ENCODE results near the gene NDUFA7. TPM values are rescaled to one million over a fixed set of nuclear protein-coding genes. Genes with fewer than 3 reads are reported as not detected.

NDUFA7 gene
- polyA plus RNA-seq, 4 donors = 75.5 to 160 (median 137) TPM

- WGBS, 3 donors = 51 to 69% (median 68%) methylated on average over 4 to 6 of the region's 6 CpGs
- H3K27ac ChIP-seq (ENCODE audit: low read depth in 1 of 3, low read length in 2 of 3) = no peak overlapping the region
- FAIRE-seq (no peak), DNase-seq (no peak)
- no peaks in the 10 kb centered on the region for H3K9me3 ChIP-seq (ENCODE audit: control insufficient read depth in 2 of 2, insufficient read depth in 1 of 2, low read depth in 1 of 2, low read length in 1 of 2)
- peaks cover 11 to 74% (median 23%) of the 10 kb centered on the region in 3 donors for H3K27me3 ChIP-seq (ENCODE audit: control insufficient read depth in 3 of 3, insufficient read depth in 3 of 3, low read length in 3 of 3)
- no peaks in the 10 kb centered on the region for H3K36me3 ChIP-seq (ENCODE audit: control insufficient read depth in 3 of 3, insufficient read depth in 2 of 3, low read depth in 1 of 3, low read length in 3 of 3)
- no peak overlapping the region for H3K4me3 ChIP-seq (ENCODE audit: low read depth in 1 of 3, low read length in 3 of 3)
- H3K4me1 ChIP-seq (ENCODE audit: control insufficient read depth in 3 of 3, insufficient read depth in 2 of 3, low read depth in 1 of 3, low read length in 2 of 3) = peaks cover 0 to 6% (median 0%) of the 10 kb centered on the region in 3 donors
These were observed 17.7 kb upstream of the NDUFA7 start for GRCh38 chr19:8338835-8339234.

- Histone ChIP-seq H3K27me3 (ENCODE audit: control insufficient read depth in 3 of 3, insufficient read depth in 3 of 3, low read length in 3 of 3) (peaks cover 12 to 74% (median 25%) of the 10 kb centered on the region in 3 donors), H3K4me1 (ENCODE audit: control insufficient read depth in 3 of 3, insufficient read depth in 2 of 3, low read depth in 1 of 3, low read length in 2 of 3) (peaks cover 0 to 5% (median 0%) of the 10 kb centered on the region in 3 donors), H3K27ac (ENCODE audit: low read depth in 1 of 3, low read length in 2 of 3) (no peak overlapping the region), H3K36me3 (ENCODE audit: control insufficient read depth in 3 of 3, insufficient read depth in 2 of 3, low read depth in 1 of 3, low read length in 3 of 3) (no peaks in the 10 kb centered on the region), H3K9me3 (ENCODE audit: control insufficient read depth in 2 of 2, insufficient read depth in 1 of 2, low read depth in 1 of 2, low read length in 1 of 2) (no peaks in the 10 kb centered on the region), H3K4me3 (ENCODE audit: low read depth in 1 of 3, low read length in 3 of 3) (no peak overlapping the region)
- DNase-seq = no peak
- WGBS, 3 donors = 40 to 76% (median 48%) methylated on average over 6 to 7 of the region's 7 CpGs
- FAIRE-seq = no peak
These were observed 16.6 kb upstream of the NDUFA7 start for GRCh38 chr19:8337728-8338127.

GRCh38 chr19:8336660-8337059 lies 15.5 kb upstream of the NDUFA7 start:
- H3K27me3 ChIP-seq (ENCODE audit: control insufficient read depth in 3 of 3, insufficient read depth in 3 of 3, low read length in 3 of 3) = peaks cover 12 to 67% (median 25%) of the 10 kb centered on the region in 3 donors
- no peak for DNase-seq
- 46 to 55% (median 48%) methylated on average over 7 to 8 of the region's 8 CpGs for WGBS, 3 donors

GRCh38 chr19:8336072-8336569 lies 14.9 kb upstream of the NDUFA7 start:
- no peaks in the 10 kb centered on the region for H3K9me3 ChIP-seq (ENCODE audit: control insufficient read depth in 2 of 2, insufficient read depth in 1 of 2, low read depth in 1 of 2, low read length in 1 of 2)
- no peaks in the 10 kb centered on the region for H3K36me3 ChIP-seq (ENCODE audit: control insufficient read depth in 3 of 3, insufficient read depth in 2 of 3, low read depth in 1 of 3, low read length in 3 of 3)
- peaks cover 0 to 4% (median 0%) of the 10 kb centered on the region in 3 donors for H3K4me1 ChIP-seq (ENCODE audit: control insufficient read depth in 3 of 3, insufficient read depth in 2 of 3, low read depth in 1 of 3, low read length in 2 of 3)
- H3K27me3 ChIP-seq (ENCODE audit: control insufficient read depth in 3 of 3, insufficient read depth in 3 of 3, low read length in 3 of 3) = peaks cover 12 to 68% (median 25%) of the 10 kb centered on the region in 3 donors
- H3K4me3 ChIP-seq (ENCODE audit: low read depth in 1 of 3, low read length in 3 of 3) = no peak overlapping the region
- no peak for FAIRE-seq
- DNase-seq = no peak
- no peak overlapping the region for H3K27ac ChIP-seq (ENCODE audit: low read depth in 1 of 3, low read length in 2 of 3)
- 25 to 39% (median 33%) methylated on average over 25 to 27 of the region's 27 CpGs for WGBS, 3 donors

More at GRCh38 chr19:8336660-8337059, 15.5 kb upstream of the NDUFA7 start:
- Histone ChIP-seq H3K36me3 (ENCODE audit: control insufficient read depth in 3 of 3, insufficient read depth in 2 of 3, low read depth in 1 of 3, low read length in 3 of 3) (no peaks in the 10 kb centered on the region), H3K27ac (ENCODE audit: low read depth in 1 of 3, low read length in 2 of 3) (no peak overlapping the region), H3K4me3 (ENCODE audit: low read depth in 1 of 3, low read length in 3 of 3) (no peak overlapping the region), H3K9me3 (ENCODE audit: control insufficient read depth in 2 of 2, insufficient read depth in 1 of 2, low read depth in 1 of 2, low read length in 1 of 2) (no peaks in the 10 kb centered on the region), H3K4me1 (ENCODE audit: control insufficient read depth in 3 of 3, insufficient read depth in 2 of 3, low read depth in 1 of 3, low read length in 2 of 3) (peaks cover 0 to 4% (median 0%) of the 10 kb centered on the region in 3 donors)
- FAIRE-seq = no peak

- Histone ChIP-seq H3K4me3 (ENCODE audit: low read depth in 1 of 3, low read length in 3 of 3) (peak overlapping the region in 2 of 3 donors; percentile 6 to 54), H3K9me3 (ENCODE audit: control insufficient read depth in 2 of 2, insufficient read depth in 1 of 2, low read depth in 1 of 2, low read length in 1 of 2) (no peaks in the 10 kb centered on the region), H3K27me3 (ENCODE audit: control insufficient read depth in 3 of 3, insufficient read depth in 3 of 3, low read length in 3 of 3) (peaks cover 12 to 63% (median 25%) of the 10 kb centered on the region in 3 donors), H3K36me3 (ENCODE audit: control insufficient read depth in 3 of 3, insufficient read depth in 2 of 3, low read depth in 1 of 3, low read length in 3 of 3) (no peaks in the 10 kb centered on the region), H3K27ac (ENCODE audit: low read depth in 1 of 3, low read length in 2 of 3) (no peak overlapping the region), H3K4me1 (ENCODE audit: control insufficient read depth in 3 of 3, insufficient read depth in 2 of 3, low read depth in 1 of 3, low read length in 2 of 3) (peaks cover 0 to 4% (median 0%) of the 10 kb centered on the region in 3 donors)
- DNase-seq = no peak
- FAIRE-seq = no peak
- WGBS, 3 donors = 9 to 10% (median 9%) methylated on average over 52 to 79 of the region's 79 CpGs
These were observed 14.3 kb upstream of the NDUFA7 start for GRCh38 chr19:8335343-8336071.

GRCh38 chr19:8334458-8335342 lies 13.5 kb upstream of the NDUFA7 start:
- no peak overlapping the region for H3K27ac ChIP-seq (ENCODE audit: low read depth in 1 of 3, low read length in 2 of 3)
- H3K9me3 ChIP-seq (ENCODE audit: control insufficient read depth in 2 of 2, insufficient read depth in 1 of 2, low read depth in 1 of 2, low read length in 1 of 2) = no peaks in the 10 kb centered on the region
- 4 to 13% (median 7%) methylated on average over 46 to 117 of the region's 117 CpGs for WGBS, 3 donors
- H3K4me3 ChIP-seq (ENCODE audit: low read depth in 1 of 3, low read length in 3 of 3) = peak overlapping the region in 2 of 3 donors; percentile 6 to 54
- peaks cover 10 to 57% (median 25%) of the 10 kb centered on the region in 3 donors for H3K27me3 ChIP-seq (ENCODE audit: control insufficient read depth in 3 of 3, insufficient read depth in 3 of 3, low read length in 3 of 3)
- no peaks in the 10 kb centered on the region for H3K36me3 ChIP-seq (ENCODE audit: control insufficient read depth in 3 of 3, insufficient read depth in 2 of 3, low read depth in 1 of 3, low read length in 3 of 3)
- peaks cover 0 to 4% (median 0%) of the 10 kb centered on the region in 3 donors for H3K4me1 ChIP-seq (ENCODE audit: control insufficient read depth in 3 of 3, insufficient read depth in 2 of 3, low read depth in 1 of 3, low read length in 2 of 3)
- FAIRE-seq = no peak
- DNase-seq = peak; percentile 67 to 84

GRCh38 chr19:8333767-8334457 lies 12.7 kb upstream of the NDUFA7 start:
- H3K4me3 ChIP-seq (ENCODE audit: low read depth in 1 of 3, low read length in 3 of 3) = no peak overlapping the region
- DNase-seq (no peak), FAIRE-seq (no peak)
- peaks cover 10 to 54% (median 25%) of the 10 kb centered on the region in 3 donors for H3K27me3 ChIP-seq (ENCODE audit: control insufficient read depth in 3 of 3, insufficient read depth in 3 of 3, low read length in 3 of 3)
- no peaks in the 10 kb centered on the region for H3K36me3 ChIP-seq (ENCODE audit: control insufficient read depth in 3 of 3, insufficient read depth in 2 of 3, low read depth in 1 of 3, low read length in 3 of 3)
- H3K4me1 ChIP-seq (ENCODE audit: control insufficient read depth in 3 of 3, insufficient read depth in 2 of 3, low read depth in 1 of 3, low read length in 2 of 3) = peaks cover 0 to 4% (median 0%) of the 10 kb centered on the region in 3 donors
- no peak overlapping the region for H3K27ac ChIP-seq (ENCODE audit: low read depth in 1 of 3, low read length in 2 of 3)
- WGBS, 3 donors = 14 to 23% (median 20%) methylated on average over 38 to 48 of the region's 48 CpGs
- no peaks in the 10 kb centered on the region for H3K9me3 ChIP-seq (ENCODE audit: control insufficient read depth in 2 of 2, insufficient read depth in 1 of 2, low read depth in 1 of 2, low read length in 1 of 2)

All from small intestine (tissue), 7 donors.